Epithelial cell of esophagus (primary cell): ENCODE results near the gene ANKRD26.
"Not testable (repeated sequence)": the region's sequence is repeated elsewhere in the genome, so short reads cannot be mapped to it uniquely, and the experiment has no call there.

Experiments used
- DNase-seq: peaks from one replicate; pipeline ENCODE4 v3.0.0; 2010; ENCODE audit warnings: low read depth
- H3K4me3 ChIP-seq: 2 replicates; pipeline ENCODE4 v1.5.1; 2011; ENCODE audit warnings: mild to moderate bottlenecking, low read length, control low read depth
- TF ChIP-seq, protein P1 (sequence below): IDR thresholded peaks from 2 replicates; pipeline ENCODE4 v1.5.1; 2011; ENCODE audit warnings: low read depth, mild to moderate bottlenecking, low read length, control low read depth, inconsistent platforms; ENCODE audit not compliant: insufficient read depth; ENCODE audit errors: missing control alignments

Gene ANKRD26

DNA sequence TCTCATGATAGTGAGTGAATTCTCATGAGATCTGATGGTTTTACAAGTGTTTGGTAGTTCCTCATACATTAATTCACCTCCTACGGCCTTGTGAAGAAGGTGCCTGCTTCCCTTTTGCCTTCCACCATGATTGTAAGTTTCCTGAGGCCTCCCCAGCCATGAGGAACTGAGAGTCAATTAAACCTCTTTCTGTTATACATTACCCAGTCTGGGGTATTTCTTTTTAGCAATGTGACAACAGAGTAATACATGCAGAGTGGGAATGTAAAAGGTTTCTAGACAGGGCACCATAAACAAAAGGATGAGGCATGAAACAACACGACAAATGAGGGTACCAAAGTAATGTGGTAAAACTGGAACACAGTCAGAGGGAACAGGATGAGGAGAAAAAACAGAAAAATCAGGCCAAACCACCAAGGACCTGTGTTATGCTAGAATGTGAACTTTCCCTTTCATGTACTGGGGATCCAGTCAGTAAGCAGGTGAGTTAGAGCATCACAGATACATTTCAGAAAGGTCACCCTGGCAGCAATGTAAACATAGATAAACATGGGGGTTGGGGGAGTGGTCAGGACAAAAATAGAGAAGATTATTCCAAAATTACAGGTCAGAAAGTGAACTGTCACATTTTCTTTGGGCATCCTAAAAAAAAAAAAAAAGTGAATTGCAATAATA lies 31.9 kb downstream of the ANKRD26 start:
- TF ChIP-seq, protein P1, sequence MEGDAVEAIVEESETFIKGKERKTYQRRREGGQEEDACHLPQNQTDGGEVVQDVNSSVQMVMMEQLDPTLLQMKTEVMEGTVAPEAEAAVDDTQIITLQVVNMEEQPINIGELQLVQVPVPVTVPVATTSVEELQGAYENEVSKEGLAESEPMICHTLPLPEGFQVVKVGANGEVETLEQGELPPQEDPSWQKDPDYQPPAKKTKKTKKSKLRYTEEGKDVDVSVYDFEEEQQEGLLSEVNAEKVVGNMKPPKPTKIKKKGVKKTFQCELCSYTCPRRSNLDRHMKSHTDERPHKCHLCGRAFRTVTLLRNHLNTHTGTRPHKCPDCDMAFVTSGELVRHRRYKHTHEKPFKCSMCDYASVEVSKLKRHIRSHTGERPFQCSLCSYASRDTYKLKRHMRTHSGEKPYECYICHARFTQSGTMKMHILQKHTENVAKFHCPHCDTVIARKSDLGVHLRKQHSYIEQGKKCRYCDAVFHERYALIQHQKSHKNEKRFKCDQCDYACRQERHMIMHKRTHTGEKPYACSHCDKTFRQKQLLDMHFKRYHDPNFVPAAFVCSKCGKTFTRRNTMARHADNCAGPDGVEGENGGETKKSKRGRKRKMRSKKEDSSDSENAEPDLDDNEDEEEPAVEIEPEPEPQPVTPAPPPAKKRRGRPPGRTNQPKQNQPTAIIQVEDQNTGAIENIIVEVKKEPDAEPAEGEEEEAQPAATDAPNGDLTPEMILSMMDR, result no peak
- H3K4me3 ChIP-seq, result no peak overlapping the region
- DNase-seq, result no peak

DNA sequence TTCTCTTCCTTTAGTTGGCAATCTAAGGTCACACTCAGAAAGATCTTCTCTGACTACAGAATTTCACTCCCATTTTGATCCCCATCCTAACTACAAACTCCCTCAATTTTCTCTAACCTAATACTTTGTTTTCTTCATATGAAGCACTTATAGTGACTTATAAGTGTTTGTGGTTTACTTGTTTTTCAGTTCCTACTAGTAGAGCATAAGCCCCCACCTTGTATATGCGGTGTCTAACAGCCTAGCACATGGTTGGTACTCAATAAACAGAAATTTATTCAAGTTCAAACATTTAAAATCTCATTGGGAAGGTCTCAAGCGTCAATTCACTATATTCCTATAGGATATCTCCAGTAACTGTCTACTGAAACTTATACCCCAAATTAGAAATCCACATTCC lies 35.2 kb downstream of the ANKRD26 start:
- TF ChIP-seq, protein P1, result no peak
- DNase-seq, result no peak
- H3K4me3 ChIP-seq, result no peak overlapping the region

DNA sequence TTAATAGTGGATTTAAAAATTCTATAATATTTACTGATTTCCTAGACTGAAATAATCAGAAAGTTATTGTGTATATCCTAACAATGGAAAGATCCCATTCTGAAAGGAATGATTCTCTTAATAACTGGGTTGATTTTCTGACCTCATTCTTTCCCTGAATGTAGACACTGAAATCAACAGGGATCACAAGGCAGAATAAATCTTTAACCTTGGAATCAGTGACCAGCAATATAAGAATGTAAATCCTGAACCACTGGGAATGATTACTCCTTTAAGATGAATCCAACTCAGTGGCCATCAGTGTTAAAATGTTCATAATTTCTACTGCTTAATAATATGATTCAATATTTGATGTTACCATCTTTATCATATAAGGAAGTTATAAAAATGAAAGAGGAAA lies 47.6 kb downstream of the ANKRD26 start:
- TF ChIP-seq, protein P1, result no peak
- H3K4me3 ChIP-seq, result no peak overlapping the region
- DNase-seq, result no peak

DNA sequence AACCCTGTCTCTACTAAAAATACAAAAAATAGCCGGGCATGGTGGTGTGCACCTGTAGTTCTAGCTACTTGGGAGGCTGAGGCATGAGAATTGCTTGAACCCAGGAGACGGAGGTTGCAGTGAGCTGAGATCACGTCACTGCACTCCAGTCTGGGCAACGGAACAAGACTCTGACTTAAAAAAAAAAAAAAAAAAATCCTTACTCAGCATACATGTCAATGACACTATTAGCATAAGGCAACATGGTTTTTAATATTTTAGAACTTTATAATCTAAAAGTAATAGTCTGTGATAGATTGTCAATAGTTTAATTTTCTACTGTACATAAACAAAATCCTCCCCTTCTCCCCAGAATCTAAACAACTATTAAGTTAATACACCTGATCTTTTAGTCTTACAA lies 55.0 kb downstream of the ANKRD26 start:
- H3K4me3 ChIP-seq, DNase-seq: not testable (repeated sequence)

DNA sequence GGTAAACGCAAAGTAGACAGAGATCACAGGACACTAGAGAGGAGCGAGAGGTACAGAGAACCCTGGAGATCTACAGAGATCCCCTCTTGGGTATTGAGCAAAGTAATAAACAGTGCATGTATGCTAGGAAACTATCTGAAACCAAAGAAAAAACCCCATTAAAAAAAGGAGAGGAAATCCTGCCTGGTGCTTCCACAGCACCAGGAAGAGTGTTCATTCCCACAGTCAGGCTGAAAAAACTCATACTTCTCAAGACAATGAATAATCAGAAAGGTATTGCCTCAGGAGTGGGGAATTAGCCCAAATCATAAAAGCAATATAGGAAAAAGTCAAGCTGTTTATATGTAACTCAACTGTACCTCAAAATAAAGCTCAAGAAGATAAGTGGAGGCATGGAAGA lies 59.1 kb downstream of the ANKRD26 start:
- no peak overlapping the region for H3K4me3 ChIP-seq
- no peak for DNase-seq
- TF ChIP-seq, protein P1, result no peak

DNA sequence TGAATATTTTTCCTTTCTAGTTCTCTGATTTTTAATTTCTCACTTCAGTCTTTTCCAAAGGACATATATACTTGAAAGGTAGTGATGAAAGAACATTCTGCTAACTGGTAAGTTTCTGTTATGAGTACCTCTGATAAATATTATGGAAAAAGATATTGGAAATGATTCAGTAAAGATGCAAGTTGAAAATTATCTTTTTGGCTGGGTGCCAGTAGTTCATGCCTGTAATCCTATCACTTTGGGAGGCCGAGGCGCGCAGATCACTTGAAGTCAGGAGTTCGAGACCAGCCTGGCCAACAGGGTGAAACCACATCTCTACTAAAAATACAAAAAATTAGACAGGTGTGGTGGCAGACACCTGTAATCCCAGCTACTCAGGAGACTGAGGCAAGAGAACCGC lies 62.1 kb downstream of the ANKRD26 start:
- TF ChIP-seq, protein P1, result no peak
- H3K4me3 ChIP-seq, result no peak overlapping the region
- DNase-seq, result no peak

DNA sequence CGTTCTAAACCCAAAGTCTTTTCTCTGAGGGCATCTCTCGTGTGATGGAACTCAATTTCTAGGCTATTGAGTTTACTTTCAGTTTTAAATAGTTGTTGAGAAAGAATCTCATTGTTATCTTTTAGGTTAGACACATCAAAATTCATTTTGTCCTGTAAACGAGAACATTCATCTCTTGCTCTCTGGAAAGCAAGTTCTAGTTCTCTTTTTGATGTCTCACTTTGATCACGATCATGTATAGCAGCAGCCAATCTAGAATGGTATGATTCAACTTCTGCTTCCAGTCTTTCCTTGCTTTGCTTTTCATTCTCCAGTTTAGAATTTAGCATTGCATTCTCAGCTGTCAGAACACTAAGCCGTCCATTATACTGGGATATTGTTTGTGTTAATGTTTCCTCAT lies 65.1 kb downstream of the ANKRD26 start:
- no peak overlapping the region for H3K4me3 ChIP-seq
- no peak for DNase-seq
- TF ChIP-seq, protein P1, result no peak
